MCF 10A (cell line): ENCODE data around the gene FANCD2. TPM values are rescaled to one million over a fixed set of nuclear protein-coding genes. Genes with fewer than 3 reads are reported as not detected.

Source experiments
- total RNA-seq: library from RNA; stranded (reverse); gene quantifications from 2 replicates; pipeline ENCODE4 v1.2.3, GENCODE V29; 2022

Gene FANCD2
- total RNA-seq, 1 experiment from 2014 or later = 24.6 TPM

Other genes with a start within 250 kb of the FANCD2 start
- 72.0 and 77.1 TPM in 2 replicates for gene TADA3, start 234.0 kb upstream of the FANCD2 start, total RNA-seq
- 122 and 132 TPM in 2 replicates for gene ARPC4, start 233.4 kb upstream of the FANCD2 start, total RNA-seq
- gene TTLL3, start 216.2 kb upstream of the FANCD2 start, total RNA-seq = 14.6 and 16.6 TPM in 2 replicates
- gene RPUSD3, start 182.4 kb upstream of the FANCD2 start, total RNA-seq = 40.3 and 40.7 TPM in 2 replicates
- not detected in 2 replicates for gene CIDEC, start 146.2 kb upstream of the FANCD2 start, total RNA-seq
- 49.7 and 55.4 TPM in 2 replicates for gene JAGN1, start 135.8 kb upstream of the FANCD2 start, total RNA-seq
- 5.0 and 5.5 TPM in 2 replicates for gene IL17RE, start 123.6 kb upstream of the FANCD2 start, total RNA-seq
- gene IL17RC, start 109.3 kb upstream of the FANCD2 start, total RNA-seq = 25.7 and 30.1 TPM in 2 replicates
- 13.4 and 19.9 TPM in 2 replicates for gene CRELD1, start 92.6 kb upstream of the FANCD2 start, total RNA-seq
- 0.83 and 1.3 TPM in 2 replicates for gene PRRT3, start 74.0 kb upstream of the FANCD2 start, total RNA-seq
- 55.4 and 59.1 TPM in 2 replicates for gene EMC3, start 39.6 kb upstream of the FANCD2 start, total RNA-seq
- gene FANCD2OS, start 81.8 kb downstream of the FANCD2 start, total RNA-seq = not detected in 2 replicates
- 78.5 and 82.5 TPM in 2 replicates for gene BRK1, start 89.2 kb downstream of the FANCD2 start, total RNA-seq
- 50.9 and 54.6 TPM in 2 replicates for gene VHL, start 115.3 kb downstream of the FANCD2 start, total RNA-seq
- 6.0 and 7.0 TPM in 2 replicates for gene IRAK2, start 138.5 kb downstream of the FANCD2 start, total RNA-seq
- 21.0 and 25.9 TPM in 2 replicates for gene TATDN2, start 222.0 kb downstream of the FANCD2 start, total RNA-seq